ENCODE measurements around the gene AXL. TPM values are rescaled to one million over a fixed set of nuclear protein-coding genes. Genes with fewer than 3 reads are reported as not detected.

The AXL gene
- total and polyA plus RNA-seq, 2 donors (not counting 3 experiments of a cell fraction or from before 2014, with no cell fraction given), result 86.9 to 172 TPM

GRCh38 chr19:41304706-41305483, 85.9 kb downstream of the AXL start:
- peaks cover 31 to 54% of the 10 kb centered on the region in 2 experiments for H3K36me3 ChIP-seq (ENCODE audit: control insufficient read depth in 2 of 2, extremely low read depth in 1 of 2, insufficient read depth in 2 of 2, low read length in 2 of 2)
- no TSS peak for BruUV-seq (replicated peaks)
- TF ChIP-seq MYC (IDR thresholded peaks at IDR 0.05; ENCODE audit: low read depth, low read length) (no peak), GATA2 (IDR thresholded peaks at IDR 0.05; ENCODE audit: insufficient read depth, insufficient read length, low read depth, low read length) (no peak)
- H3K79me2 ChIP-seq (ENCODE audit: control insufficient read depth, insufficient read depth, low read length), result peaks cover 3% of the 10 kb centered on the region
- no peak for DNase-seq (ENCODE audit: low read depth, low spot score)
- no peak overlapping the region for H3K9ac ChIP-seq (replicated peaks; ENCODE audit: extremely low read depth, insufficient read depth, low read length)
- CTCF ChIA-PET, result interaction anchor here (1.2 to 3.2 kb wide), 4 partner anchors 17 to 101 kb away, joined by 3 to 11 read pairs (median 8); no protein-coding TSS in a partner anchor
- no peaks in the 10 kb centered on the region for H3K9me3 ChIP-seq (replicated peaks; ENCODE audit: control insufficient read depth, insufficient read depth, low read length)
- no peak overlapping the region for H3K27ac ChIP-seq (ENCODE audit: insufficient read depth, low read depth, low read length)
- H3K4me2 ChIP-seq (ENCODE audit: insufficient read depth, low read length), result no peak overlapping the region
- no peaks in the 10 kb centered on the region for H3K27me3 ChIP-seq (ENCODE audit: control insufficient read depth in 2 of 2, insufficient read depth in 2 of 2, low read length in 2 of 2)
- no peaks in the 10 kb centered on the region for H4K20me1 ChIP-seq (replicated peaks; ENCODE audit: control insufficient read depth, extremely low read depth, insufficient read depth, low read length)
- H3K4me1 ChIP-seq (ENCODE audit: control insufficient read depth, extremely low read depth, insufficient read depth, low read length), result peaks cover 35% of the 10 kb centered on the region
- POLR2A ChIA-PET, result no interaction called here
- no peak overlapping the region for H2AFZ ChIP-seq (ENCODE audit: low read depth, low read length)
- no peak overlapping the region for H3K4me3 ChIP-seq (replicated peaks in 1 of 3; ENCODE audit: insufficient read depth in 1 of 3, low read depth in 1 of 3, low read length in 3 of 3)
- FAIRE-seq, result peak; percentile 44
- dilution Hi-C loops (cut with MboI; ENCODE audit: extremely low pct_ligation_motif_present, low sequenced_read_pairs) (no loop called here), intact Hi-C loops (cut with micrococcal nuclease) (loop anchor here (5.0 kb wide), 4 partner anchors 83 to 267 kb away; no protein-coding TSS in a partner anchor)
- H3K9me1 ChIP-seq (replicated peaks; ENCODE audit: control insufficient read depth, extremely low read depth, insufficient read depth, low read length), result no peaks in the 10 kb centered on the region

GRCh38 chr19:41305927-41306793, 87.1 kb downstream of the AXL start:
- no peak for DNase-seq (ENCODE audit: low read depth, low spot score)
- H3K79me2 ChIP-seq (ENCODE audit: control insufficient read depth, insufficient read depth, low read length), result peaks cover 8% of the 10 kb centered on the region
- peaks cover 24 to 47% of the 10 kb centered on the region in 2 experiments for H3K36me3 ChIP-seq (ENCODE audit: control insufficient read depth in 2 of 2, extremely low read depth in 1 of 2, insufficient read depth in 2 of 2, low read length in 2 of 2)
- no peak overlapping the region for H2AFZ ChIP-seq (ENCODE audit: low read depth, low read length)
- H3K4me1 ChIP-seq (ENCODE audit: control insufficient read depth, extremely low read depth, insufficient read depth, low read length), result peaks cover 41% of the 10 kb centered on the region
- H3K9me3 ChIP-seq (replicated peaks; ENCODE audit: control insufficient read depth, insufficient read depth, low read length), result no peaks in the 10 kb centered on the region
- FAIRE-seq, result no peak
- dilution Hi-C loops (cut with MboI; ENCODE audit: extremely low pct_ligation_motif_present, low sequenced_read_pairs) (no loop called here), intact Hi-C loops (cut with micrococcal nuclease) (loop anchor here (5.0 kb wide), 4 partner anchors 84 to 266 kb away; no protein-coding TSS in a partner anchor)
- no peak overlapping the region for H3K4me2 ChIP-seq (ENCODE audit: insufficient read depth, low read length)
- TF ChIP-seq MAX (IDR thresholded peaks at IDR 0.05; ENCODE audit: insufficient read depth, insufficient read length) (no peak), POLR2A (IDR thresholded peaks at IDR 0.05; ENCODE audit: low read depth, low read length) (peak; percentile 38)
- no peak overlapping the region for H3K27ac ChIP-seq (ENCODE audit: insufficient read depth, low read depth, low read length)
- no peaks in the 10 kb centered on the region for H4K20me1 ChIP-seq (replicated peaks; ENCODE audit: control insufficient read depth, extremely low read depth, insufficient read depth, low read length)
- H3K9ac ChIP-seq (replicated peaks; ENCODE audit: extremely low read depth, insufficient read depth, low read length), result no peak overlapping the region
- POLR2A ChIA-PET, result no interaction called here
- no peaks in the 10 kb centered on the region for H3K27me3 ChIP-seq (ENCODE audit: control insufficient read depth in 2 of 2, insufficient read depth in 2 of 2, low read length in 2 of 2)
- no peak overlapping the region for H3K4me3 ChIP-seq (replicated peaks in 1 of 3; ENCODE audit: insufficient read depth in 1 of 3, low read depth in 1 of 3, low read length in 3 of 3)
- H3K9me1 ChIP-seq (replicated peaks; ENCODE audit: control insufficient read depth, extremely low read depth, insufficient read depth, low read length), result no peaks in the 10 kb centered on the region
- CTCF ChIA-PET, result interaction anchor here (1.2 to 4.1 kb wide), 5 partner anchors 8 to 103 kb away, joined by 3 to 62 read pairs (median 11); no protein-coding TSS in a partner anchor
- no TSS peak for BruUV-seq (replicated peaks)

Measured in endothelial cell of umbilical vein (primary cell).